ENCODE data around the gene APOL5.

DNA sequence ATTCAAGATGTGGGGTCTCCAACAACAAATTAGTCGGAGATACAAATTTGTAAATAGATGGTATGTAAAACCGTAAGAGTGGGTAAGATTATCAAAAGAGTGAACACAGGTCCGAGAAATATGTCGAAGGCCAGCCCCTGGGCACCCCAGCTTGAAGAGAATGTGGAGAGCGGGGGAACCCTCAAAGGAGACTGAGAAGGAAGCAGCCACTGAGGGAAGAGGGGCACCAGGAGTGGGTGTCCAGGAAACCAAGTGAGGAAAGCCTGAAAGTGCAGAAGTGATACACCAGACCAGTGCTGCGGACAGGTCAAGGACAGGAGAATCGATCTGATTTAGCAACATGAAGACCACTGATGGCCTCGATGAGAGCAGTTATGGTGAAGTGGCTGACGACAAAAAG lies 14.4 kb downstream of the APOL5 start:
- TF ChIP-seq, protein P1, sequence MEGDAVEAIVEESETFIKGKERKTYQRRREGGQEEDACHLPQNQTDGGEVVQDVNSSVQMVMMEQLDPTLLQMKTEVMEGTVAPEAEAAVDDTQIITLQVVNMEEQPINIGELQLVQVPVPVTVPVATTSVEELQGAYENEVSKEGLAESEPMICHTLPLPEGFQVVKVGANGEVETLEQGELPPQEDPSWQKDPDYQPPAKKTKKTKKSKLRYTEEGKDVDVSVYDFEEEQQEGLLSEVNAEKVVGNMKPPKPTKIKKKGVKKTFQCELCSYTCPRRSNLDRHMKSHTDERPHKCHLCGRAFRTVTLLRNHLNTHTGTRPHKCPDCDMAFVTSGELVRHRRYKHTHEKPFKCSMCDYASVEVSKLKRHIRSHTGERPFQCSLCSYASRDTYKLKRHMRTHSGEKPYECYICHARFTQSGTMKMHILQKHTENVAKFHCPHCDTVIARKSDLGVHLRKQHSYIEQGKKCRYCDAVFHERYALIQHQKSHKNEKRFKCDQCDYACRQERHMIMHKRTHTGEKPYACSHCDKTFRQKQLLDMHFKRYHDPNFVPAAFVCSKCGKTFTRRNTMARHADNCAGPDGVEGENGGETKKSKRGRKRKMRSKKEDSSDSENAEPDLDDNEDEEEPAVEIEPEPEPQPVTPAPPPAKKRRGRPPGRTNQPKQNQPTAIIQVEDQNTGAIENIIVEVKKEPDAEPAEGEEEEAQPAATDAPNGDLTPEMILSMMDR (IDR thresholded peaks at IDR 0.05): no peak
- TF ChIP-seq POLR2A (IDR thresholded peaks at IDR 0.05): no peak
